ENCODE results near the gene TSPAN15.
"Not testable (repeated sequence)": the region's sequence is repeated elsewhere in the genome, so short reads cannot be mapped to it uniquely, and the experiment has no call there.

TSPAN15 gene

GRCh38 chr10:69527961-69528360 lies 76.7 kb downstream of the TSPAN15 start:
- no peak for DNase-seq (ENCODE audit: insufficient read length, low spot score)
- TF ChIP-seq CTCF (IDR thresholded peaks at IDR 0.05; ENCODE audit: insufficient read depth, missing control alignments) = no peak
- FAIRE-seq = no peak

- no peak for FAIRE-seq
- no peak for DNase-seq (ENCODE audit: insufficient read length, low spot score)
- TF ChIP-seq CTCF (IDR thresholded peaks at IDR 0.05; ENCODE audit: insufficient read depth, missing control alignments) = no peak
Measured at GRCh38 chr10:69533658-69534057, 82.4 kb downstream of the TSPAN15 start.

GRCh38 chr10:69536521-69536920 lies 85.3 kb downstream of the TSPAN15 start:
- not testable (repeated sequence) for FAIRE-seq; DNase-seq (ENCODE audit: insufficient read length, low spot score)

- no peak for TF ChIP-seq CTCF (IDR thresholded peaks at IDR 0.05; ENCODE audit: insufficient read depth, missing control alignments)
- DNase-seq (ENCODE audit: insufficient read length, low spot score) = no peak
- no peak for FAIRE-seq
Measured at GRCh38 chr10:69537449-69537848, 86.2 kb downstream of the TSPAN15 start.

GRCh38 chr10:69538461-69538860 lies 87.2 kb downstream of the TSPAN15 start:
- FAIRE-seq (no peak), DNase-seq (ENCODE audit: insufficient read length, low spot score) (no peak)
- TF ChIP-seq CTCF (IDR thresholded peaks at IDR 0.05; ENCODE audit: insufficient read depth, missing control alignments) = no peak

- FAIRE-seq (no peak), DNase-seq (ENCODE audit: insufficient read length, low spot score) (no peak)
- TF ChIP-seq CTCF (IDR thresholded peaks at IDR 0.05; ENCODE audit: insufficient read depth, missing control alignments) = no peak
Measured at GRCh38 chr10:69541463-69541862, 90.2 kb downstream of the TSPAN15 start.

GRCh38 chr10:69549959-69550358 lies 98.7 kb downstream of the TSPAN15 start:
- no peak for FAIRE-seq

More at GRCh38 chr10:69549959-69550358, 98.7 kb downstream of the TSPAN15 start:
- TF ChIP-seq CTCF (IDR thresholded peaks at IDR 0.05; ENCODE audit: insufficient read depth, missing control alignments) = no peak
- DNase-seq (ENCODE audit: insufficient read length, low spot score) = no peak

Measured in D721Med (cell line).